ENCODE data around the gene TENT4A.
A peak's percentile ranks its signal among the peaks of the same experiment; 100 is the strongest.

The TENT4A gene

GRCh38 chr5:6725421-6725820, 12.2 kb downstream of the TENT4A start:
- H3K36me3 ChIP-seq (ENCODE audit: insufficient read depth): no peaks in the 10 kb centered on the region
- H4K20me1 ChIP-seq (ENCODE audit: insufficient read depth): peaks cover 28% of the 10 kb centered on the region
- TF ChIP-seq CTCF (conservative IDR thresholded peaks at IDR 0.05; ENCODE audit: low read depth, low read length): no peak
- no peak overlapping the region for H3K27ac ChIP-seq
- H3K4me3 ChIP-seq (IDR thresholded peaks at IDR 0.05; ENCODE audit: insufficient read depth, low read depth, low read length): no peak overlapping the region
- H3K9ac ChIP-seq: no peak overlapping the region
- H2AFZ ChIP-seq (ENCODE audit: low read depth): no peak overlapping the region
- H3K79me2 ChIP-seq (ENCODE audit: insufficient read depth, low read depth): peaks cover 88% of the 10 kb centered on the region
- H3K27me3 ChIP-seq (ENCODE audit: insufficient read depth, low read depth): no peaks in the 10 kb centered on the region
- no peak overlapping the region for H3K4me2 ChIP-seq
- H3K4me1 ChIP-seq (ENCODE audit: low read depth, poor library complexity, severe bottlenecking): peaks cover 97% of the 10 kb centered on the region

GRCh38 chr5:6726006-6726405, 12.8 kb downstream of the TENT4A start:
- H3K27me3 ChIP-seq (ENCODE audit: insufficient read depth, low read depth): no peaks in the 10 kb centered on the region
- TF ChIP-seq CTCF (conservative IDR thresholded peaks at IDR 0.05; ENCODE audit: low read depth, low read length): no peak
- peaks cover 28% of the 10 kb centered on the region for H4K20me1 ChIP-seq (ENCODE audit: insufficient read depth)
- no peak overlapping the region for H2AFZ ChIP-seq (ENCODE audit: low read depth)
- H3K79me2 ChIP-seq (ENCODE audit: insufficient read depth, low read depth): peaks cover 90% of the 10 kb centered on the region
- H3K27ac ChIP-seq: no peak overlapping the region
- H3K4me2 ChIP-seq: no peak overlapping the region
- H3K4me1 ChIP-seq (ENCODE audit: low read depth, poor library complexity, severe bottlenecking): peaks cover 97% of the 10 kb centered on the region
- no peaks in the 10 kb centered on the region for H3K36me3 ChIP-seq (ENCODE audit: insufficient read depth)
- no peak overlapping the region for H3K9ac ChIP-seq
- no peak overlapping the region for H3K4me3 ChIP-seq (IDR thresholded peaks at IDR 0.05; ENCODE audit: insufficient read depth, low read depth, low read length)

GRCh38 chr5:6727231-6727630, 14.0 kb downstream of the TENT4A start:
- no peak overlapping the region for H2AFZ ChIP-seq (ENCODE audit: low read depth)
- no peak overlapping the region for H3K9ac ChIP-seq
- peak overlapping the region; percentile 85; the same call in 1 of the 2 replicates for H3K4me2 ChIP-seq
- H3K4me1 ChIP-seq (ENCODE audit: low read depth, poor library complexity, severe bottlenecking): peaks cover 97% of the 10 kb centered on the region
- no peak overlapping the region for H3K27ac ChIP-seq
- peaks cover 33% of the 10 kb centered on the region for H4K20me1 ChIP-seq (ENCODE audit: insufficient read depth)
- H3K79me2 ChIP-seq (ENCODE audit: insufficient read depth, low read depth): peaks cover 90% of the 10 kb centered on the region
- no peak overlapping the region for H3K4me3 ChIP-seq (IDR thresholded peaks at IDR 0.05; ENCODE audit: insufficient read depth, low read depth, low read length)
- H3K27me3 ChIP-seq (ENCODE audit: insufficient read depth, low read depth): no peaks in the 10 kb centered on the region
- no peak for TF ChIP-seq CTCF (conservative IDR thresholded peaks at IDR 0.05; ENCODE audit: low read depth, low read length)
- H3K36me3 ChIP-seq (ENCODE audit: insufficient read depth): no peaks in the 10 kb centered on the region

GRCh38 chr5:6728011-6728794, 15.0 kb downstream of the TENT4A start:
- H3K4me2 ChIP-seq: peak overlapping the region; percentile 85
- no peaks in the 10 kb centered on the region for H3K36me3 ChIP-seq (ENCODE audit: insufficient read depth)
- H3K27ac ChIP-seq: peak overlapping the region; percentile 73; the same call in 1 of the 2 replicates
- peaks cover 26% of the 10 kb centered on the region for H4K20me1 ChIP-seq (ENCODE audit: insufficient read depth)
- no peak overlapping the region for H2AFZ ChIP-seq (ENCODE audit: low read depth)
- H3K9ac ChIP-seq: no peak overlapping the region
- no peak overlapping the region for H3K4me3 ChIP-seq (IDR thresholded peaks at IDR 0.05; ENCODE audit: insufficient read depth, low read depth, low read length)
- H3K27me3 ChIP-seq (ENCODE audit: insufficient read depth, low read depth): no peaks in the 10 kb centered on the region
- TF ChIP-seq CTCF (conservative IDR thresholded peaks at IDR 0.05; ENCODE audit: low read depth, low read length): no peak
- H3K4me1 ChIP-seq (ENCODE audit: low read depth, poor library complexity, severe bottlenecking): peaks cover 97% of the 10 kb centered on the region
- peaks cover 90% of the 10 kb centered on the region for H3K79me2 ChIP-seq (ENCODE audit: insufficient read depth, low read depth)
